ENCODE data around the gene TKFC.

TKFC gene

DNA sequence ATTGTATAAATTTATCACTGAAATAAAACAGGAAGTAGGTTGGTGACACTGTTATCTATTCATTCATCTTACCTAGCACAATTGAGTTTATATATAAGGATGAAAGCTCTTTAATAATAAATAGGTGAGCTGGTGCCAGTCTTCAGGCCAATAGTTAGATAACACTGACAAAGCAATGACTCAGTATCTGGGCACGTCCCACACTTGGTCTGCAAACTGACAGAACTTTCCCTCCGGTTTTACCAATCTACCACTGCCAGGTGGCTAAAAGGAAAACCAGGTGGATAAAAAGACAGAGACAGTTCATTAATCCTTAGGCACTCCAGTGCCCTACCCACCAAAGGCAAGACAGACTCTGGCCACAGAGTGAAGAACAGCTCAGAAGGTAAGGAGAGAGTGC lies 17.8 kb upstream of the TKFC start:
- no peak for DNase-seq (ENCODE audit: low read depth in 4 of 4, low spot score in 1 of 4)

DNA sequence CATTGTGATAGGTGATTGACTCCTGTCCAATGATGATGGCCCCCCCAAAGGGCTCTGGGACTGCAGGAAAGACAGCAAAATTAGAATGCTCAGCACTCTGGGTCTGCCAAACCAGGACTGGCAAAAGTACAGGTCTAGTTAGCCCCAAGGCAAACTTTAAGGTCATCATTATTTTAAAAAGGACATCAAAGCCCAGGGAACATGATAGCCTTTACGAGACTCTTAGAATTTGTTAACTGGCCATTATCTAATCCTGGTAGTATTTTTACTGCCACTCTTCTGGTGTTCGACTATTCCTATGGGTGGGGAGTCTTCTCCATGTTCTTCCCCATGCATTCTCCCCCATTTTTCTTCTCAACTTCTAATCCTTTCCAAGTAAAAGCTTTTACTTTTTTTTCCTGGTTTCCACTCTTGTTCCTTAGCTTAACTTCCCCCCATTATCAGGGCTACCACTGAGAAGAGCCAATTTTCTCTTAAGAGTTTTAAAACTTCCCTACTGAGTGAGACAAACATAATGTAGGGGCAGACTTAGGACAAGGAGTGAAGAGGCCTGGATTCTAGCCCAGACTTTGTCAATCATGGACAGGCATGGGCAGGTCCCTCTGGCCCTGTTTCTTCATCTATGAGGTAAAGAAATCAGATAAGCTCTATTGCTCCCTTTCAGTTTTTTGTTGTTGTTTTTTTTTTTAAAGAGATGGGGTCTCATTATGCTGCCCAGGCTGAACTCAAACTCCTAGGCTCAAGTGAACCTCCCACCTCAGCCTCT lies 7.2 kb upstream of the TKFC start:
- DNase-seq (ENCODE audit: low read depth in 4 of 4, low spot score in 1 of 4), result no peak

DNA sequence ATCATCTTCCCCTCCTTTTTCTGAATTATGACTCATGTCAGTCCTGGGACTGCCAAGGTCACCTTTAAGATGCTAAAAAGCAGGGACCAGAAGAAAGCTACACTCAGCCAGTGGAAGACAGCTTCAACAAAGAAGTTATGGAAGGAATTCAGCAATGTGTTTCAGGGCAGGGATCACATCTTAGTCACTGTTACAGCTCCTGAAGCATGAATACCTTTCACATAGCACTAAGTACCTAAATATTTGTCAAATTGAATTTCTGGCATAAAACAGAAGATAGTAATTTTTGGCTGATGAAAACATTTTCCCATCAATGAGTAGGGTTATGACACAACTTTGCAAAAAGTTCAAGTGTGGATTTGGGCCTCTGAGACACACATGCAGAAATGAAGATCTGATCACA lies 5.4 kb upstream of the TKFC start:
- DNase-seq (ENCODE audit: low read depth in 4 of 4, low spot score in 1 of 4), result no peak

DNA sequence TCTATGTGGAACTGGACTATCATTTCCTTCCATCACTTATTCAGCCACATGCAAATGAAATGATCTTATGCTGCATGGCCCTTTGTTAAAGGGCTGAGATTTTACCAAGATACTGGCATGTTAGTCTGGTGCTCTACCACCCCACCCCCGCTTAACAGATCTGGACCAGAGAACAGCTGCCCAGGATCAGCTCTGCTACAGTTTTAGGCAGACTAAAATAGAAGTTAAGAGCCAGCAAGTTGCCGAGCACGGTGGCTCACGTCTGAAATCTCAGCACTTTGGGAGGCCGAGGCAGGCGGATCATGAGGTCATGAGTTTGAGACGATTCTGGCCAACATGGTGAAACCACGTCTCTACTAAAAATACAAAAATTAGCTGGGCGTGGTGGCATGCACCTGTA lies 4.7 kb upstream of the TKFC start:
- no peak for DNase-seq (ENCODE audit: low read depth in 4 of 4, low spot score in 1 of 4)

DNA sequence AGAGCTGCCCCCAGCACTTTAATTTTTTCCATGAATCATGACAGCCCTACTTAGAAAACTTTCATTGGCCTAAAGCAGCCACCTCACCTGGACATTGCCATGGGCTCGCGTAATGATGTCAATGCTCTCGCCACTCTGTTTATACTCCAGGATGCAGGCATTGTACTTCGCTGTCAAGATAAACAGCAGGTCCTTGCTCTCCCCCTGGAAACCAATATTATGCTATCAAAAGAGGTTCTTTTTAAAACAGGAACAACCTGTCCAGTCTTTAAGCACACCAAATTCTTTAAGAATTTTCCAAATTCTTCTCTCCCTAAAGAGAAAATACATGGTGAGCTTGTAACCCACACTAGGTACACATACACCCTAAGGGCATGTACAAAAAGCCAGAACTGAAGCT lies 3.2 kb upstream of the TKFC start:
- no peak for DNase-seq (ENCODE audit: low read depth in 4 of 4, low spot score in 1 of 4)

DNA sequence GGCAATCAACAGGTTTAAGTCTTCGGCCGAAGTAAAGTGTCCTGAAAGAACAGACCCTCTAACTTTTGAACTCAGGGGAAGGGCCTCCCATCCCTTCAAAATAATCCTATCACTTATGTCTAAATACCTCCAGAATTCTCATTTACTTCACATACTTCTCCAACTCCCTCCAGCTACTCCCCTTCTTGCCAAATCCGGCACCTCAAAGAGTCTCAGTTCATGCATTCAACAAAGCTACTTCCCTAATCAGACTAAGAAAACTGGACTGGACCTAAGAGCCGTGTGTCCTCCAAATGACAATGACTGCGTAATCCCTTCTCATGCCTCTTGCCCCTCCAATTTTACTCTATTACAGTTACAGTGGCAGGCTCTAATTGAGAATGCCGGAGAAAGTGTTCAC lies 1.4 kb upstream of the TKFC start:
- no peak for DNase-seq (ENCODE audit: low read depth in 4 of 4, low spot score in 1 of 4)

DNA sequence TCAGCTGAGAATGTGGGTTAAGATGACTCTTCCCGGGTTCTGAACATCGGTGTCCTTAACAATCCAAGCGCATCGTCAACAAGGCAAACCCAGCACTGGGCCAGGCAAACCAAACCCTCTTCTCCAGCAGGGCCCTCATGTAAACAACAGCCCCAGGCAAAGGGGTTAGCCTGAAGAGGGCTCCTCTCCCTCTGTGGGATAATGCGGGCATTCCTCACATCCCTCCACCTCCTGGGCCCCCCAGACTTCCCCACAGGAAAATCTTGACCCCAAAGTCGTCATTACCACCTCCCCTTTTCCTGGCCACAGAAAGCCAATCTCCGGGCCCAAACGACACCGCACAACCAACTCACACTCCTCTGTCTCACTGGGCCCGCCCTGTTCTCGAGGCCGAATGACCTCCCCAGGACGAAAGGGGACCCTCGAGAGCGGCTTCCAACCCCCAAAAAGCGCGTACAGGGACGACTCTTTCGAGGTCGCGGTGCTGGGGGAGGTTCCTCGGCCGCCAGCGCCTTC lies 689 bp upstream of the TKFC start:
- DNase-seq (ENCODE audit: low read depth in 4 of 4, low spot score in 1 of 4), result no peak

DNA sequence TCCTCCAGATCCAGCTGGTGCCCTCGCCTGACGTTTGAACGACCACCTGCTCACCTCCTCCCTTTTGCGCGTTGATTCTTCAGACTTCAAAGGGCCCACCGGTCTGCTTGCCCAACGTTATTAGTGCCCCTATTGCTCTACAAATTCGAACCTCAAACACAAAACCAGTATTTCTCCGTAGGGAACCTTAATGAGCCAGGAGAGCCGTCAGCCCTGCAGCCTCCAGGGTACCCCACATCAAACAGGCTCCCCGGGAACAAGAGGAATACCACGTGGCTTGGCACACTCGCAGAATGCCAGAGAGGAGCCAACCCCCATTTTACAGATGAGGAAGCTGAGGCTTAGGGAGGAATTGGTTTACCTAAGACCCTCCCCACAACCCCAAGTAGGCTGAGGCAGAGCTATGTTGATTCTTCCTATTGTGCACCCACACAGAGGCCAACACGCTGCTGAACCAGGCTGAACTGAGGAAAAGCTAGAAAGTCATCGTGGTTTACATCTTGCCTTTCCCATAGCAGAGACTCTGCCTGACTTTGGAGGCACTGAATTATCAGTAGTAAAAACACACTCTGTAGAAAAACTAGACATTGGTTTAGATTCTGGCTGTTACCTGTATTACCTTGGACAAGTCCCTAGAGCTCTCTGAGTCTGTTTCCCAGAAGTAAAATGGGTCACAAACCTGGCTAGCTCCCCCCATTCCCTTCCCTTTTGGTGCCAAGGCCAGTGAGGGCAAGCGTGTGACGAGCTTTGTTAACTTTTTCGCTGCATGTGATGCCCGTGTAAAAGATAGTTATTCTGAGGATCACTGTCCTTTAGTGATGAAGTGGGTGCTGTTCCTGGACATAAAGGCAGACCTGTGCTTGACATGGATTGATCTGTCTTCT lies 764 bp downstream of the TKFC start:
- DNase-seq (ENCODE audit: low read depth in 4 of 4, low spot score in 1 of 4), result peak in 1 of 4 experiments; percentile 4

DNA sequence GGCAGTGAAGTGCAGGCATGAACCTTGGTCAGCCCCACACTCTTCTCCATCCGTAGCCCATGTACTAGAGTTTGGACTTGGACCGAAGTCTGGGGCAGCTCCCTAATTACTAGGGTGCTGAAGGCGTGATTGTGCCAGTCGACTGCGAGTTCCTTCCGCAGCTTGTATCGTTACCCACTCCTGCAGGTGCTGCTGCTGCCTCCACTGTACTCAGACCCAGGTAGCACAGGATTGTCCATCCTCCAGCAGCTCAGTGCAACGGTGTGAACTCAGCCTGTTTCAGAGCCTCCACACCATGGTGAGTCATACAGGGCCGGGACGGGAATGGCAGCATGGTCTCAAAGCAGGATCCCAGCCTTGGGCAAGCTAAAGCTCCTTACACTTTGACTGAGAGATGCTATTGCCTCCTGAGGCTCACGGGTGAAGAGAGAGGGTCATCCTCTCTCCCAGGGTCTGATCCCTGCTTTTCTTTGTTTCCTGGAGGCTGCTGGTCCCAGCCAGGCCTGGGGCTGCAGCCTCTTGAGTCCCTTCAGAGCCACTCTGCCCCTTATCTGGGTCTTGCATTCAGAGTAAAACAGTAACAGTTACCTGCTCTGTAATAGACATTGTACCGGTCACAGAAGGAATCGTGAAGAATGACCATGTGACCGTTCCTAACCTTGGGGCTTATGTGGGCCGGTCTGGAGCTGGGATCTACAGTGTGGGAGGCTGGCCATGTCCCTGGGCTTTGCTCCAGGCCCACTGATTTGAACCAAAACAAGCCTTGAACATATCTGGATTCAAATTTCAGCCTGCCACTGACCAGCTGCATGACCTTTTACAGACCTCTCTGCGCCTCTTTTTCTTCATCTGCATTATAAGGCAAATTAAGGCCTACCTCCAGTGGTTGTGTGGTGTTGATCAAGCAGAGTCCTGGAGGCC lies 1.7 kb downstream of the TKFC start:
- no peak for DNase-seq (ENCODE audit: low read depth in 4 of 4, low spot score in 1 of 4)

DNA sequence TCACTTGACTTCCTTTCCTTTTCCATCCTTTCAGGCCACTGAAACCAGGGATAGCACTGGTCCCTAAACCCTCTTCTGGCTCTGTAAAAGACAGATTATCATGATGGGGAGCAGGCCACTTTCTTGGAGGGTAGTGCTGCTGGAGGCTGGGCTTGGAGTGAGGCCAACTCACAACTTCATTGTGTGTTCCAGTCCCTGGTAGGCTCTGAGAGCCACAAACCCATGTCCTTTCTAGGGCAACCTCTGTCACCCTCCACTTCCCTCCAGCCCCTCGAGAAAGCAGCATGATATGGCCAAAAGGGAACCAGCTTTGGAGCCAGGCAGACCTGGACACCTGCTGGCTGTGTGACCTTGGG lies 2.3 kb downstream of the TKFC start:
- DNase-seq (ENCODE audit: low read depth in 4 of 4, low spot score in 1 of 4), result no peak

DNA sequence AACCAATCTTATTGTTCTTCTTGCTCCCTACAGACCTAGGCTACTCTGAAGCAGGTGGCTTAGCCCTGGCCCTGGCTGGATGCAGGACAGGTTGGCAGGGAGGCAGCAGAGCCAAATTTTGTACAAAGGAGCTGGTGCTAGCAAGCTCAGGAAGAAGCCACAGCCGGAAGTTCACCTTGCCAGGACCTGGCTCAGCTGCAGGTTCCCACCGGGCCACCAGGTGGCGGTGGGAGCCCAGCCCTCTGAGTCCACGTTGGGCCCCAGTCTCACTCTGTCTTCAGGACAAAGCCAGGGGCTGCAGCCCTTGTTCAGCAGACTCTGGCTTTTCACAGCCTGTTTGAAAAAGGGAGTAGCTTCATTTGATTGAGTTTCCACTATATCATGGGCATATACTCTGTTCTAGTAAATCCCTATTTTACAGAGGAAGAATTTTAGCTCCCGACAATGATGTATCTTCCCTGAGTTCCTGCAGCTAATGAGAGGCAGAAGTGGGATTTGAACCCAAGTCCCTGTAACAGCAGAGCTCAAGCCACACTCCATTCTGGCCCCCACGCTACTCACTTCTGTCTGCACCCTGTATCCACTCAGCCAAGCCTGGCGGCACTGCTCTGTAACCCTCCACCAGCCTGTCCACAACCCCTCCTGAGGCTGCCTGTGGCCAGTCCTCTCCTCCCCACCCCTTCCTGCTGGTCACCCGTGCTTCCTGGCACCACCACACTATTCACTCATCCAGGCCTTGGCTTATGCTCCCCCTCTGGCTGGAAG lies 3.3 kb downstream of the TKFC start:
- DNase-seq (ENCODE audit: low read depth in 4 of 4, low spot score in 1 of 4), result peak; percentile 53 to 72 (median 66)

DNA sequence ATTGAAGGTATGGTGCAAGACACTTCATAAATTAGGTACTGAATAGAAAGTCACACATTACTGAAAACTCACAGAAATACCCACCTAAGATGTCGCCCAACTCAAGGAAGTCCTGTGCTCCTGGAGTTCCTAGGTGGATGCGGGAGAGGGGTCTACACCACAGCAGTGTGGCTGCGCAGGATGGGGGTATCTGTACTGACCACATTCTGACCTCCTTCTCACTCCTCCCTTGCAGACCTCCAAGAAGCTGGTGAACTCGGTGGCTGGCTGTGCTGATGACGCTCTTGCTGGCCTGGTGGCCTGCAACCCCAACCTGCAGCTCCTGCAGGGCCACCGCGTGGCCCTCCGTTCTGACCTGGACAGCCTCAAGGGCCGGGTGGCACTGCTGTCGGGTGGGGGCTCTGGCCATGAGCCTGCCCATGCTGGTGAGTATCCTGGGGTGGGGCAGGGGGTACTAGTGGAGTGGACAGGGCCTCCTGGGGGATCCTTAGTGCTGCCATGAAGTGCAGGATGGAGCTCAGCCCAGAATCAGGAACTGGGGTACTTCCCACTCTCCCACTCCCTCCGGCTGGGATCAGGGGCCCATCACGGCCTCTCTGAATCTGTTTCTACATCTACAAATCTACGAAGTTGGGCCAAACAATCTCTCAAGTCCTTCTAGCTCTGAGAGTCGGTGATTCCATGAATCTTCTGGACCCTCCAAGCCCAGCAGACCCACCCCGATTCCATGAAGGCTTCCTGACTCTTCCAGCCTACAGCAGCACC lies 4.9 kb downstream of the TKFC start:
- DNase-seq (ENCODE audit: low read depth in 4 of 4, low spot score in 1 of 4), result no peak

DNA sequence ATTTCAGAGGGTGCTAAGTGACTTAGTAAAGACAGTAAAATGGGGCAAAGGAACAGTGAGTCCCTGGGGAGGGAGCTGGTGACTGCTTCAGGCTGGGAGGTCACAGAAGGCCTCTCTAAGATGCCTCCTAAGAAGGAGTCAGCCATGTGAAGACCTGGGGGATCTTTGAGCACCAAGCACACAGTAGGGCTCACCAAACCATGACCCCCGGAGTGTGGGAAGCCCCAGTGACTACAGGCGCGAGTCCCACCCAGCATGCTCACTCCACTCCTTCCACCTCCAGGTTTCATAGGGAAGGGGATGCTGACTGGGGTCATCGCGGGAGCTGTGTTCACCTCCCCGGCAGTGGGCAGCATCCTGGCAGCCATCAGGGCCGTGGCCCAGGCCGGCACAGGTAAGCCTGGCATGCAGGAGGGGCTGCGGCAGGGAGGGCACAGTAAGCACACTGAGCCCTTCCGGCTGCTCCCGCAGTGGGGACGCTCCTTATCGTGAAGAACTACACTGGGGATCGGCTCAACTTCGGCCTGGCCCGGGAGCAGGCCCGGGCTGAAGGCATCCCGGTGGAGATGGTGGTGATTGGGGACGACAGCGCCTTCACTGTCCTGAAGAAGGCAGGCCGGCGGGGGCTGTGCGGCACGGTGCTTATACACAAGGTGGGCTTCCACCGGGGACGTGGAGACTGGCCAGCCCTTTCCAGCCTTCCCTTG lies 5.9 kb downstream of the TKFC start:
- no peak for DNase-seq (ENCODE audit: low read depth in 4 of 4, low spot score in 1 of 4)

DNA sequence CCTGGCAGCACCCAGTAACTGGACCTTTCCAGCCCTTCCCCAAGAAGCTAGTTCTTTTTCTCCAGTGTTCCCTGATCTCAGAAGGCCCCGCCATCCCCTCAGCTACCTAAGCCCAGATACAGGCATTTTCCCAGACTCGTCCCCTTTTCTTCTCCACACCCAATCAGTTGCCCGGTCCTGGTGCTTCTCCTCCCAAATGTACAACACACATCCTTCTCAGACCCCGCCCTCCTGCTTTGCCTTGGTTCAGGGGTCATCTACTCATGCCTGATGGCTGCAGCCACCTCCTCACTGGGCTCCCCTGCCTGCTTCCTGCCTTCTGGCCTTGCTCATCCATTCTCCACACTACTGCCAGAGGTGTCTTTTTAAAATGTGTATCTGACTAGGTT lies 6.5 kb downstream of the TKFC start:
- DNase-seq (ENCODE audit: low read depth in 4 of 4, low spot score in 1 of 4), result no peak

DNA sequence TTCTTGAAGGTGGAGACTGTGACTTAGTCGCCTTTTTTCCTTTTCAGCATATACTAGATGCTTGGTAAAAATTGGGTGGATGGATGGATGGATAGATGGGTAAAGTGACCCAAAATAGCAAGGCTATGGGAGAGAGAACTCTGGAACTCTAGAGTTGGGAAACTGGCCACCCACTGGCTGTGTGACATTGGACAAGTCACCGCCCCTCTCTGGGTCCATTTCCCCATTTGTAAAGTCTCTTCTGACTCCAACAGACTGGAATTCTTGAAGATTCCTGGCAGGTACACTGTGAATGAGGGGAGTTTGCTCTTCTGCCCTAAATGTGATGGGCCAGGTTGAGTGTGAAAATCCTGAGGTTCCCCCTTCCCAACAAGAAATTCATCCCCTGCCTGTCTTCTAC lies 8.0 kb downstream of the TKFC start:
- no peak for DNase-seq (ENCODE audit: low read depth in 4 of 4, low spot score in 1 of 4)

DNA sequence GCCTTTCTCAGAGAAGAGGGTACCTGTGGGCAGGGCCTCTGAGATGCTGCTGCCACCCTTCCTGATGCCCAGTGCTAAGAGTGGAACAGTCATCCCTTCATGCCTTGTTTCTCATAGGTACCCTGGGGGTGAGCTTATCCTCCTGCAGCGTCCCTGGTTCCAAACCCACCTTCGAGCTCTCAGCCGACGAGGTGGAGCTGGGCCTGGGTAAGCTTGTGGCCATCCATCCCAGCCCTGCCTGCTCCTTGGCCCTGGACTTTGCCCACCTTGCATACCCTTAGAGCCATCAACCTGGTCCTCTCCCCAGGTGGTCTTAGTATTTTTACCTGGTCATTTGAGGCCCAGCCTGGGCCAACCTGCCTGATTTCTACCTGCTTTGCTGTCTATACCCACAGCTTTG lies 8.7 kb downstream of the TKFC start:
- DNase-seq (ENCODE audit: low read depth in 4 of 4, low spot score in 1 of 4), result no peak

DNA sequence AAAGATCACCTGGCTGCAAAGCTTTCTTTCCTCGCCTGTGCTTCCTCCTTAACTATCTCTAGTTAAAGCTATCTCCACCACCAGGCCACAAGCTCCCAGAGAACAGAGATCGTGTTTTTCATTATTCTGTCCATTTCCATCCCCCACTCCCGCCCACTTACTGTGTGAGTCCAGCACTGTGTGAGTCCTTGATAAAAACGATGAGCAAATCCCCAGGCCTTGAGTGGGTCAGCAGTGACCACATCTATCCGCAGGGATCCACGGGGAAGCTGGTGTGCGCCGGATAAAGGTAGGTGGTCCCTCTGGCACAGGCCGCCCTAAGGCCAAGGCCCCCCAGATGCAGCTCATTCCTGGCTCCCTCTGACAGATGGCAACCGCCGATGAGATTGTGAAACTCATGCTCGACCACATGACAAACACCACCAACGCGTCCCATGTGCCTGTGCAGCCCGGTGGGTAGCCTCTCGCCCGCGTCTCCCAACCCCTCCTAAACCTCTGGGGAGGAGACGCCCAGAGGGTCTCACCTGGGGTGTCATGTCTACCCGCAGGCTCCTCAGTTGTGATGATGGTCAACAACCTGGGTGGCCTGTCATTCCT lies 9.3 kb downstream of the TKFC start:
- no peak for DNase-seq (ENCODE audit: low read depth in 4 of 4, low spot score in 1 of 4)

DNA sequence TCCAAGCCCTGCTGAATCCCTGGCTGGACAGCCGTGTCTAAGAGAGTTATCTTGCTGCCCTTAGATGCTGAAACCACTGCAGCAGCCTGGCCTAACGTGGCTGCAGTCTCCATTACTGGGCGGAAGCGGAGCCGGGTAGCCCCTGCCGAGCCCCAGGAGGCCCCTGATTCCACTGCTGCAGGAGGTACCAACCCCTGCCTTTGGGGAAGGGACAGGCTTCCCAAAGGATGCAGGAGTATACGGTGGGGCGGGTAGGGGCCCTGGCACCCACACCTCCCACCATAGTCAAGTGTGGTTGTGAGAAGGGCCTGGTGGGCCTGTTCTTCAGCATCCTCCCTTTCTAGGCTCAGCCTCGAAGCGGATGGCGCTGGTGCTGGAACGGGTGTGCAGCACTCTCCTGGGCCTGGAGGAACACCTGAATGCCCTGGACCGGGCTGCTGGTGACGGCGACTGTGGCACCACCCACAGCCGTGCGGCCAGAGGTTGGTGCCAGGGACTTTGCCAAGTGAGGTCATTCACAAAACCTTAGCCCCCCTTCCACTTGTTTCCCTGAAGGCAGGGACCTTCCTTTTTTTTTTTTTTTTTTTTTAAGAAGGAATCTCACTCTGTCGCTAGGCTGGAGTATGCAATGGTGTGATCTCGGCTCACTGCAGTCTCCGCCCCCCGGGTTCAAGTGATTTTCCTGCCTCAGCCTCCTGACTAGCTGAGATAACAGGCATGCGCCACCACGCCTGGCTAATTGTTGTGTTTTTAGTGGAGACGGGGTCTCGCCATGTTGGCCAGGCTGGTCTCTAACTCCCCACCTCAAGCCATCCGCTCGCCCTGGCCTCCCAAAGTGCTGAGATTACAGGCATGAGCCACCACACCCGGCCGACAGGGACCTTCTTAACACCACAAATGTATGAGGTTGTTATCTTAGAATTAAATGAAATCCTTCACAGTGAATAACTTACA lies 11.0 kb downstream of the TKFC start:
- DNase-seq (ENCODE audit: low read depth in 4 of 4, low spot score in 1 of 4), result no peak
